Parathyroid adenoma (tissue), 2 donors: ENCODE measurements around the gene ADCY2.

Experiments
- H2AFZ ChIP-seq: fragments of 300-600 bp; sonication (generic); one replicate; pipeline ENCODE4 v1.7.0; 2017; ENCODE audit warnings: antibody characterized with exemption, mild to moderate bottlenecking
- H3K27ac ChIP-seq: fragments of 300-600 bp; sonication (generic); one replicate; pipeline ENCODE4 v1.7.0; 2017
- H3K27me3 ChIP-seq: fragments of 300-600 bp; sonication (generic); one replicate; pipeline ENCODE4 v1.7.0; 2017; ENCODE audit warnings: low read length; ENCODE audit not compliant: control insufficient read depth, insufficient read depth
- H3K36me3 ChIP-seq: fragments of 300-600 bp; sonication (generic); one replicate; pipeline ENCODE4 v1.7.0; 2017; ENCODE audit warnings: low read length; ENCODE audit not compliant: control insufficient read depth, insufficient read depth
- H3K4me1 ChIP-seq: fragments of 300-600 bp; sonication (generic); one replicate; pipeline ENCODE4 v1.7.0; 2017; ENCODE audit warnings: control low read depth
- H3K4me2 ChIP-seq: fragments of 300-600 bp; sonication (generic); one replicate; pipeline ENCODE4 v1.7.0; 2017; ENCODE audit warnings: low read length
- H3K4me3 ChIP-seq: fragments of 300-600 bp; sonication (generic); one replicate; pipeline ENCODE4 v1.7.0; 2017; ENCODE audit warnings: low read depth, low read length
- H3K79me2 ChIP-seq: fragments of 300-600 bp; sonication (generic); one replicate; pipeline ENCODE4 v1.7.0; 2017; ENCODE audit warnings: control low read depth
- H3K9ac ChIP-seq: fragments of 300-600 bp; sonication (generic); one replicate; pipeline ENCODE4 v1.7.0; 2017; ENCODE audit warnings: mild to moderate bottlenecking
- H3K9me3 ChIP-seq: fragments of 300-600 bp; sonication (generic); one replicate; pipeline ENCODE4 v1.7.0; 2017; ENCODE audit warnings: low read length; ENCODE audit not compliant: control insufficient read depth
- TF ChIP-seq, protein P1 (sequence below): fragments of 300-600 bp; sonication (generic); IDR thresholded peaks from one replicate; pipeline ENCODE4 v1.7.0; 2017; ENCODE audit warnings: antibody characterized with exemption, mild to moderate bottlenecking
- donor health status: primary hyperparathyroidism.

The ADCY2 gene

DNA sequence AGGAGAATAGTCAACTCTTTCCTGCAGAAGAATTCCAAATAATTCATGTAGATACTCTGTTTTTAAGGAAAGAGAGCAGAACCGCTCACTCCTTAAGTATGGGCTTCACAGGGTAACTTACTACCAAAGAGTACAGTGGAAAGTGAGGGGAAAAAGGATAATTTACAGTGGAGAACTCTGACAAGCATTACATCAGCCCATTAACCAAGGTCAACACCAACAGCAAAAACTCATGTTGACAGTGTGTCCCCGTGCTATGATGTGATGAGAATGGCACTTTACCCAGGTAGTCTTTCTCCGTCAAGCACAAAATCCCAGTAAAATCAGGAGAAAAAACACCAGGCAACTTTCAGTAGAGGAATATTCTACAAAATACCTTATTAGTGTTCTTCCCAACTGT is 104.3 kb downstream of the ADCY2 start:
- no peak overlapping the region for H3K27ac ChIP-seq
- H3K79me2 ChIP-seq: no peaks in the 10 kb centered on the region

DNA sequence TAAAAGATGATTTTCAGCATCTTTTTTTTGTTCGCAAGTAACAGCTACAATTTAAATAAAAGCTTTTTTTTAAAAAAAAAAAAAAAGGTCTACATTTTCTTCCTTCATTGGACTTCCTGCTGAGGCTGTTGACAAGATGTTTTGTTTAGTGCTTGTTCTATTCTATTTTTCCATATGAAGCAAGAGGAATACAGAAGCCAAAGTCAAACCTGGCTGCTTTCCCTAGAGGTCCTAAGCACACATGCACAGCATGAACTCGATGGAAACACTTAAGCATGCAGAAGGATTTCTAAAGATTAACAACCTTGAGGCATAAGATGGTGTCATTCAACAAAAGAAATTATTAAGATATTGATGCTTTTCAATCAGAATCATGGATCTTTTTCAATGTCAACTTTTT is 105.1 kb downstream of the ADCY2 start:
- Histone ChIP-seq H3K36me3 (no peaks in the 10 kb centered on the region), H3K4me2 (no peak overlapping the region), H3K4me1 (no peaks in the 10 kb centered on the region), H3K9ac (no peak overlapping the region), H3K27ac (no peak overlapping the region), H3K27me3 (no peaks in the 10 kb centered on the region), H2AFZ (no peak overlapping the region), H3K79me2 (no peaks in the 10 kb centered on the region), H3K4me3 (no peak overlapping the region), H3K9me3 (no peaks in the 10 kb centered on the region)
- TF ChIP-seq, protein P1, sequence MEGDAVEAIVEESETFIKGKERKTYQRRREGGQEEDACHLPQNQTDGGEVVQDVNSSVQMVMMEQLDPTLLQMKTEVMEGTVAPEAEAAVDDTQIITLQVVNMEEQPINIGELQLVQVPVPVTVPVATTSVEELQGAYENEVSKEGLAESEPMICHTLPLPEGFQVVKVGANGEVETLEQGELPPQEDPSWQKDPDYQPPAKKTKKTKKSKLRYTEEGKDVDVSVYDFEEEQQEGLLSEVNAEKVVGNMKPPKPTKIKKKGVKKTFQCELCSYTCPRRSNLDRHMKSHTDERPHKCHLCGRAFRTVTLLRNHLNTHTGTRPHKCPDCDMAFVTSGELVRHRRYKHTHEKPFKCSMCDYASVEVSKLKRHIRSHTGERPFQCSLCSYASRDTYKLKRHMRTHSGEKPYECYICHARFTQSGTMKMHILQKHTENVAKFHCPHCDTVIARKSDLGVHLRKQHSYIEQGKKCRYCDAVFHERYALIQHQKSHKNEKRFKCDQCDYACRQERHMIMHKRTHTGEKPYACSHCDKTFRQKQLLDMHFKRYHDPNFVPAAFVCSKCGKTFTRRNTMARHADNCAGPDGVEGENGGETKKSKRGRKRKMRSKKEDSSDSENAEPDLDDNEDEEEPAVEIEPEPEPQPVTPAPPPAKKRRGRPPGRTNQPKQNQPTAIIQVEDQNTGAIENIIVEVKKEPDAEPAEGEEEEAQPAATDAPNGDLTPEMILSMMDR: no peak

More for the DNA sequence above, 104.3 kb downstream of the ADCY2 start:
- Histone ChIP-seq H3K4me2 (no peak overlapping the region), H3K4me3 (no peak overlapping the region), H3K4me1 (no peaks in the 10 kb centered on the region), H3K9me3 (no peaks in the 10 kb centered on the region), H2AFZ (no peak overlapping the region), H3K9ac (no peak overlapping the region), H3K36me3 (no peaks in the 10 kb centered on the region), H3K27me3 (no peaks in the 10 kb centered on the region)
- TF ChIP-seq, protein P1: no peak

DNA sequence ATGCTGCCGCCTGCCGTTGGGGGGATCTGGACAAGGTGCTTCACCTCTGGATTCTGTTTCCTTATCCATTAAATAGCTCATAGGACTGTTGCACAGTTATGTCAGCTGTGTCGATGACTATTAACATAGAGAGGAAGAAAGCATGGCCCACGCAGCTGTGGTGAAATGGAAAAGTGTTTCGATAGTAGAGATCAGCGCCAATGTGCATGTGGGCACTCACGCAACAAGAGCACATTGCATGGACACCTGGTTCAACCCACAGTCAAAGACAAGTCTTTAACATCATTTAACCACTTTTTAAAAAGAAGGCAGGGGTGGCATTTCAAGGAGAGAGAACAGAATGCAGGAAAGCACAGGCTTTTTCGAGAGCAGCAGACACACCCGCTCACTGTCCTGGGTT is 107.6 kb downstream of the ADCY2 start:
- no peaks in the 10 kb centered on the region for H3K9me3 ChIP-seq
- H2AFZ ChIP-seq: no peak overlapping the region
- no peak overlapping the region for H3K27ac ChIP-seq
- TF ChIP-seq, protein P1: no peak
- no peaks in the 10 kb centered on the region for H3K36me3 ChIP-seq
- H3K27me3 ChIP-seq: no peaks in the 10 kb centered on the region
- no peak overlapping the region for H3K9ac ChIP-seq
- H3K4me3 ChIP-seq: no peak overlapping the region
- H3K4me2 ChIP-seq: no peak overlapping the region
- H3K4me1 ChIP-seq: no peaks in the 10 kb centered on the region
- H3K79me2 ChIP-seq: no peaks in the 10 kb centered on the region

DNA sequence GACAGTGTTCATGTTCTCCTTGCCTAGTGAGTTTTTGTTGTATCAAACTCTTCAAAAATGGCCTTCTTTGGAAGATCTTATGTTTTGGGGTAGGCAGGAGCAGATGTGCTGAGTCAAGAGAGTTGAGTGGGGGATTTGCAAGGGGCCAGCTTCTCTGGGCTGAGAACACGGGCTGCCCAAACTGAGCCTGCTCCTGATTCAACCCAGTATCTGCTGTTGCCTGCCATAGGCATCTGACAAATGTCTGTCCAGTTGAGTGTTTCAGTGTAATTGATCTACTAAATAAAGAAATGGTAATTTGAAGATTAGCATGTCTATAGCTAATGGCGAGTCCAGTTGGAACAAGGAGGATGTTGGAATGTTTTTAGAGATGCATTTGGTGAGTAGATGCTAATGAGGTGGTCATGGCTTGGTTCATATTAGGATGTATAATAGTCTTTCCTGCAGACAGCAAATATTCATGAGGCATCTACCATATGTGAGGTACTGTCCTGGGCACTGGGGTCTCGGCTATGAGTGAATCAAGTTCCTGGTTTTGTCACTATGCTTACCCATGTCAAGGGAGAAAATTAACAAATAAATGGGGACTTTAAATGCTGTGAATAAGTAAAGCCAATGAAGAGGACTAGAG is 119.5 kb downstream of the ADCY2 start:
- Histone ChIP-seq H3K9ac (no peak overlapping the region), H3K4me3 (no peak overlapping the region), H3K4me1 (no peaks in the 10 kb centered on the region), H3K9me3 (no peaks in the 10 kb centered on the region), H3K27me3 (no peaks in the 10 kb centered on the region), H3K27ac (no peak overlapping the region), H3K36me3 (no peaks in the 10 kb centered on the region), H2AFZ (no peak overlapping the region), H3K4me2 (no peak overlapping the region), H3K79me2 (no peaks in the 10 kb centered on the region)
- TF ChIP-seq, protein P1: no peak

DNA sequence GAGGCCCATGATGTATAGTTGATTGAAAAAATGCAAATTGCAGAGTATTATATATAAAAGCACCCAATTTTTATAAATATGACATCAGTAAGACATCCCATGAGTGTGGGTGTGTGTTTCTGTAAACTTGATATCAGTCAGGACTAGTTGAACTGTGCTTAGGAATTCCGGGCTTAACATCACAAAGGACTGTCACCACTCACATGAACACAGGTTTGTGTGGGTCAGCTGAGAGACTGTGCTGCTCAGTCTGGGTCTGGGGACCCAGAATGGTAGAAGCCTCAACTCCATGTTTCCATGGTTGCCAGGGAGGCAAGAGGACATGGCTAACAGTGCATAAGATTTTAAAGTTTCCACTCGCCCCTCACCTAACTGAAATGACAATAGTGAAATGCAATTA is 120.3 kb downstream of the ADCY2 start:
- Histone ChIP-seq H3K9me3 (no peaks in the 10 kb centered on the region), H3K9ac (no peak overlapping the region), H3K4me1 (no peaks in the 10 kb centered on the region), H3K4me3 (no peak overlapping the region), H3K27ac (no peak overlapping the region), H3K79me2 (no peaks in the 10 kb centered on the region), H3K27me3 (no peaks in the 10 kb centered on the region), H2AFZ (no peak overlapping the region), H3K4me2 (no peak overlapping the region), H3K36me3 (no peaks in the 10 kb centered on the region)
- TF ChIP-seq, protein P1: no peak
